ENCODE data around the gene CBL. TPM values are rescaled to one million over a fixed set of nuclear protein-coding genes. Genes with fewer than 3 reads are reported as not detected.

The CBL gene
- total RNA-seq, 3 donors from 2014 or later = 11.0 to 24.4 (median 13.1) TPM

DNA sequence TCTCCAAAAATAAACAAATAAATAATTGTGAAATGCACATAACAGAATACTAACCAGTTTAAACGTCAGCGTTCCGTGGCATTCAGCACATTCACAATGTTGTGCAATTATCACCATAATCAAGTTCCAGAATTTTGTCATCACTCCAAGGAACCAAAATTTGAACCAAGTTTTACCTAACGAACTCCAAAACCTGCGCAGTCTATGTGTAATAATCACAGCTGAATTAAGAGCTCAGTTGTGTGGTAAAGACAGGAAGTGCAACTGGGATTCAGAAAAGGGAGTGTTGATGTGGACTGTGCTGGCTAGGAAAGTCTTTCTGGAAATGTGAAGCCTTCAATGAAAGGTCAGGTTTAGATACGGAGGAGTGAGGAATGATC lies 116.2 kb downstream of the CBL start:
- intact Hi-C loops (cut with DNase I, micrococcal nuclease) = loop anchor here in 1 of 2 donors (10.0 kb wide), 1 partner anchor 118 kb away; the partner anchor contains the start of gene CBL
- no peak for ATAC-seq
- TF ChIP-seq, protein P1, sequence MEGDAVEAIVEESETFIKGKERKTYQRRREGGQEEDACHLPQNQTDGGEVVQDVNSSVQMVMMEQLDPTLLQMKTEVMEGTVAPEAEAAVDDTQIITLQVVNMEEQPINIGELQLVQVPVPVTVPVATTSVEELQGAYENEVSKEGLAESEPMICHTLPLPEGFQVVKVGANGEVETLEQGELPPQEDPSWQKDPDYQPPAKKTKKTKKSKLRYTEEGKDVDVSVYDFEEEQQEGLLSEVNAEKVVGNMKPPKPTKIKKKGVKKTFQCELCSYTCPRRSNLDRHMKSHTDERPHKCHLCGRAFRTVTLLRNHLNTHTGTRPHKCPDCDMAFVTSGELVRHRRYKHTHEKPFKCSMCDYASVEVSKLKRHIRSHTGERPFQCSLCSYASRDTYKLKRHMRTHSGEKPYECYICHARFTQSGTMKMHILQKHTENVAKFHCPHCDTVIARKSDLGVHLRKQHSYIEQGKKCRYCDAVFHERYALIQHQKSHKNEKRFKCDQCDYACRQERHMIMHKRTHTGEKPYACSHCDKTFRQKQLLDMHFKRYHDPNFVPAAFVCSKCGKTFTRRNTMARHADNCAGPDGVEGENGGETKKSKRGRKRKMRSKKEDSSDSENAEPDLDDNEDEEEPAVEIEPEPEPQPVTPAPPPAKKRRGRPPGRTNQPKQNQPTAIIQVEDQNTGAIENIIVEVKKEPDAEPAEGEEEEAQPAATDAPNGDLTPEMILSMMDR (IDR thresholded peaks at IDR 0.05) = no peak

DNA sequence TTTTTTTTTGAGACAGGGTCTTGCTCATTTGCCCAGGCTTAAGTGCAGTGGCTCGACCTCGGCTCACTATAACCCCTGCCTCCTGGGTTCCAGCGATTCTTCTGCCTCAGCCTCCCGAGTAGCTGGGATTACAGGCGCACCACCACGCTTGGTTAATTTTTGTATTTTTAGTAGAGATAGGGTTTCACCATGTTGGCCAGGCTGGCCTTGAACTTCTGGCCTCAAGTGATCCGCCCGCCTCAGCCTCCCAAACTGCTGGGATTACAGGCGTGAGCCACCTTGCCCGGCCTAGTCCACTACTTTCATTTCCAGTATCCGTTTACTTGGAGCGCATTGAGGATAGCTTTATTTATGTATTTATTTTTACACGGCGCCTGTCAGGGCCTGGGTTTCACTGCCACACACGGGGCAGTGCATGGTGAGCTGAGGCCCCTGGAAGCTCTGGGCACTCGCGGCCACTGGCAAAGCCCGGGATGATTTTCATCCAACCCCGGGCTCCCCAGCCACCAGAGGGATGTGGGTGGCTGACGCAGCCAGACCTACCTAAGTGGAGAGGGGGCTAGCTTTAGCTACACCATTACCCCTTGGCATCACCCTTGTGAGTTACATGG lies 116.9 kb downstream of the CBL start:
- DNase-seq (no peak), ATAC-seq (no peak)
- Histone ChIP-seq H3K4me1 (ENCODE audit: low read depth) (peaks cover 14% of the 10 kb centered on the region), H3K9me3 (no peaks in the 10 kb centered on the region), H3K36me3 (ENCODE audit: low read depth) (no peaks in the 10 kb centered on the region), H3K4me3 (no peak overlapping the region)
- TF ChIP-seq, protein P1 (IDR thresholded peaks at IDR 0.05) = no peak
- intact Hi-C loops (cut with DNase I, micrococcal nuclease) = loop anchor here in 1 of 2 donors (10.0 kb wide), 1 partner anchor 118 kb away; the partner anchor contains the start of gene CBL

More for the DNA sequence above, 116.2 kb downstream of the CBL start:
- Histone ChIP-seq H3K4me1 (ENCODE audit: low read depth) (peaks cover 18% of the 10 kb centered on the region), H3K9me3 (no peaks in the 10 kb centered on the region), H3K36me3 (ENCODE audit: low read depth) (no peaks in the 10 kb centered on the region), H3K4me3 (no peak overlapping the region)
- no peak for DNase-seq

DNA sequence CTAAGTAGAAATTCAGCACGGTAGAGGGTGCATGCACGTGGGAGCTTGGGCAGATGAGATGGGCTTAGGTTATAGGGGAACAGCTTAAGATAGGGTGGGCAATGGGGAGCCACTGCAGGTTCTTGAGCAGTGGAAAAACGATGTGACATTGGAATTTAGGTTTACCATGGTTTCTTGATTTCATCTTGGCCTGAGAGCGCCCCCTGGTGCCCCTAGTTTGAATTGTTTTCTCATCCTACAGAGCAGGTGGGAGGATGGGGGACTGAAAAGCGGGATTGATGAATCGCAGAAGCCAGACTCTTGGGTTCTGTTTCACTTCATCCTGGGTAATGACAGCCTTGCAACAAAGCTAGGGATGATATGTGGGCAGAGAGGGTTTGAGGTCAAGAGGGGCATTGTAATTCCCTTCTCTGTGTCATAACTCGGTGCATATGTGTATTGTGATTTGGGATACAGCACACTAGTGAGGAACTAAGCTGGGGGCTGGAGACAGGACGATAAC lies 117.4 kb downstream of the CBL start:
- Histone ChIP-seq H3K4me1 (ENCODE audit: low read depth) (peaks cover 14% of the 10 kb centered on the region), H3K36me3 (ENCODE audit: low read depth) (no peaks in the 10 kb centered on the region), H3K9me3 (no peaks in the 10 kb centered on the region), H3K4me3 (no peak overlapping the region)
- TF ChIP-seq, protein P1 (IDR thresholded peaks at IDR 0.05) = peak; percentile 69
- peak in 2 of 3 donors; percentile 66 to 91 for DNase-seq
- peak; percentile 32 for ATAC-seq
- intact Hi-C loops (cut with DNase I, micrococcal nuclease) = loop anchor here in 1 of 2 donors (10.0 kb wide), 1 partner anchor 119 kb away; the partner anchor contains the start of gene CBL

DNA sequence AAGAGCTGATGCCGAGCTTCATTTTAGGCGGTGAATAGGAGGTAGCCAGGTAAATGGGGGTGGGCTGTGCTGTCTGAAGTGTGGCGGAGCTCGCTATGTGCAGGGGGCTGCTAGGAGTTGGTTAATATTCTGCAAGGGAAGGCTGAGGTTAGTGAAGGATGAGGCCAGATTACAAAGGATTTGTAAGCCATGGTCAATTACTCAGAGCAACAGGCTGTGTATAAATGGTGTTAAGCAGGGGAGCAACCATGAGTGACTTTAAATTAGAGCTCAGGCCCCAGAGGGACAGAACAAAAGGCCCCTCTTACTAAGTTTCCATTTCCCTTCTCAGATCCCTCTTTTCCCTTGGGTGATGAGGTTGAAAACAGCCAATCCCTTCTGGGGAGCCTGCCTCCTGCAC lies 118.0 kb downstream of the CBL start:
- H3K4me1 ChIP-seq (ENCODE audit: low read depth) = peaks cover 13% of the 10 kb centered on the region
- H3K9me3 ChIP-seq = no peaks in the 10 kb centered on the region
- H3K4me3 ChIP-seq = no peak overlapping the region
- ATAC-seq = no peak
- DNase-seq = no peak
- intact Hi-C loops (cut with DNase I, micrococcal nuclease) = loop anchor here in 1 of 2 donors (10.0 kb wide), 1 partner anchor 119 kb away; the partner anchor contains the start of gene CBL
- TF ChIP-seq, protein P1 (IDR thresholded peaks at IDR 0.05) = no peak
- no peaks in the 10 kb centered on the region for H3K36me3 ChIP-seq (ENCODE audit: low read depth)

DNA sequence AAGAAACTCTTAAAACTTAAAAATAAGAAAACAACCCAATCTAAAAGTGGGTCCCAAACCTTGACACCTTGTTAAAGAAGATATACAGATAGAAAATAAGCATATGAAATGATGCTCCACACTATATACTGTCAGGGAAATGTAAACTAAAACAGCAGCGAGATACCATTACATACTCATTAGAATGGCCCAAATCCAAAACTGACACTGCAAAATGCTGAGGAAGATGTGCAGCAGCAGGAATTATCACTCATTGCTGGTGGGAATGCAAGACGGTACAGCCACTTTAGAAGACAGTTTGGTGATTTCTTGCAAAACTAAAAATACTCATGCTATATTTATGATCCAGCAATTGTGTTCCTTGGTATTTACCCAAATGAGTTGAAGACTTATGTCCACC lies 123.2 kb downstream of the CBL start:
- ATAC-seq = no peak
- Histone ChIP-seq H3K4me1 (ENCODE audit: low read depth) (no peaks in the 10 kb centered on the region), H3K9me3 (no peaks in the 10 kb centered on the region), H3K36me3 (ENCODE audit: low read depth) (no peaks in the 10 kb centered on the region), H3K4me3 (no peak overlapping the region)
- no peak for DNase-seq
- TF ChIP-seq, protein P1 (IDR thresholded peaks at IDR 0.05) = no peak
- intact Hi-C loops (cut with DNase I, micrococcal nuclease) = loop anchor here in 1 of 2 donors (10.0 kb wide), 1 partner anchor 125 kb away; the partner anchor contains the start of gene CBL
